Adrenal gland (tissue), 5 donors: ENCODE data around the gene AVPR1A.

Experiments
- CTCF ChIP-seq, 6 experiments: fragments of 450-650 bp in 4 of 6; fragments of 200-600 bp in 2 of 6; sonication (generic) in 1 of 6; IDR thresholded peaks; 1 replicate in 5 of 6; 2 replicates in 1 of 6; pipeline versions ENCODE4 v1.5.1 to v1.8.0; 2016 to 2021; ENCODE audit warnings: antibody characterized with exemption in 6 of 6, mild to moderate bottlenecking in 2 of 6, moderate library complexity in 1 of 6
- POLR2A ChIP-seq, 2 donors: fragments of 450-650 bp; IDR thresholded peaks; one replicate each; pipeline ENCODE4 v1.6.1; 2017; ENCODE audit warnings: antibody characterized with exemption in 2 of 2, mild to moderate bottlenecking in 2 of 2, moderate library complexity in 1 of 2
- donor health status: DM: no; HTN: no; CAD: no.

GRCh38 chr12:63164911-63165310, 13.9 kb upstream of the AVPR1A start:
- TF ChIP-seq CTCF (IDR thresholded peaks at IDR 0.05) (no peak), POLR2A (IDR thresholded peaks at IDR 0.05) (no peak)
